ENCODE measurements around the gene NFYA. TPM values are rescaled to one million over a fixed set of nuclear protein-coding genes. Genes with fewer than 3 reads are reported as not detected.

NFYA gene
- total RNA-seq, 1 donor from 2014 or later, result 47.9 TPM

DNA sequence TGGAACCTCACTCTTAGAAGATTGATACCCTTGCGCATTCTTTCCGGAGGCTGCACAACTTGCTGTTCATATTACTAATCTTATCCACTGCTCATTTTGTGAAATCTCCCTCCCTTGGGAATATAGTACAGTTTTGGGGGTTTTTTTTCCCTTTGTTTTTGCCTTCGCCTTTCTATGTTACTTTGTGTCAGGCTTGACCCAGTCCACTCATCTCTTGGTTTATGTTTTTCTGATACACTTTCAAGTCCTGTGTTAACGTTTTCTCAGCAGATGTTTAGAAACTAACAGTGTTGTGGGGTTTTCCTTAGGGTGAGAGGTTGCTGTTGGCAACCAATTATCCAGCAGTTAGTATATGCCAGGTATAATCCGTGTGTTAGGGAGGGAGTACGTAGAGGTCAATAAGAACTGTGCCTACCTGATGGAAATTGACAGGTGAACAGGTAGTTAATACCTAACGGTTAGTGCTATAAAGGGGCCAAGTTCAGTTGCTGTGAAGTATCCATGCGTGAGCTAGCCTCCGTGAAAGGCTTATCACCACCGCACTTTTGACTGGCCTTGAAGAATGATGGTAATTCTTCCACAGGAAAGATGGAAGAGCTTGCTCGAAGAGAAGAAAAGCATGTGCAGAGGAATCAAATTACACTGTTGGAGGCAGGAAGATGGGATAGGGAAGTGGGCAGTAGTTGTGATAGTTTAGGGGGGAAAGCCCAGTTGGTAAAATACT is 1.4 kb downstream of the NFYA start:
- peaks cover 37% of the 10 kb centered on the region for H3K4me1 ChIP-seq
- TF ChIP-seq, protein P1, sequence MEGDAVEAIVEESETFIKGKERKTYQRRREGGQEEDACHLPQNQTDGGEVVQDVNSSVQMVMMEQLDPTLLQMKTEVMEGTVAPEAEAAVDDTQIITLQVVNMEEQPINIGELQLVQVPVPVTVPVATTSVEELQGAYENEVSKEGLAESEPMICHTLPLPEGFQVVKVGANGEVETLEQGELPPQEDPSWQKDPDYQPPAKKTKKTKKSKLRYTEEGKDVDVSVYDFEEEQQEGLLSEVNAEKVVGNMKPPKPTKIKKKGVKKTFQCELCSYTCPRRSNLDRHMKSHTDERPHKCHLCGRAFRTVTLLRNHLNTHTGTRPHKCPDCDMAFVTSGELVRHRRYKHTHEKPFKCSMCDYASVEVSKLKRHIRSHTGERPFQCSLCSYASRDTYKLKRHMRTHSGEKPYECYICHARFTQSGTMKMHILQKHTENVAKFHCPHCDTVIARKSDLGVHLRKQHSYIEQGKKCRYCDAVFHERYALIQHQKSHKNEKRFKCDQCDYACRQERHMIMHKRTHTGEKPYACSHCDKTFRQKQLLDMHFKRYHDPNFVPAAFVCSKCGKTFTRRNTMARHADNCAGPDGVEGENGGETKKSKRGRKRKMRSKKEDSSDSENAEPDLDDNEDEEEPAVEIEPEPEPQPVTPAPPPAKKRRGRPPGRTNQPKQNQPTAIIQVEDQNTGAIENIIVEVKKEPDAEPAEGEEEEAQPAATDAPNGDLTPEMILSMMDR (IDR thresholded peaks at IDR 0.05), result no peak
- TF ChIP-seq EZH2phosphoT487 (IDR thresholded peaks at IDR 0.05) (no peak), EZH2 (IDR thresholded peaks at IDR 0.05) (no peak)
- H3K9me3 ChIP-seq (ENCODE audit: low read depth), result no peaks in the 10 kb centered on the region
- Mint-ChIP-seq H3K36me3 (no peaks in the 10 kb centered on the region), H3K27me3 (ENCODE audit: insufficient read depth, low read depth) (no peaks in the 10 kb centered on the region), H3K4me1 (peaks cover 28% of the 10 kb centered on the region), H3K9me3 (no peaks in the 10 kb centered on the region), H3K4me3 (peak overlapping the region; percentile 92), H3K27ac (peak overlapping the region; percentile 98)
- no peaks in the 10 kb centered on the region for H3K27me3 ChIP-seq
- H3K4me2 ChIP-seq, result peak overlapping the region; percentile 92
- peak overlapping the region; percentile 92 for H3K9ac ChIP-seq
- H3F3A ChIP-seq (ENCODE audit: low read depth), result peaks cover 34% of the 10 kb centered on the region
- peaks cover 54% of the 10 kb centered on the region for H4K20me1 ChIP-seq (ENCODE audit: low read depth)
- no peak overlapping the region for H2AFZ ChIP-seq (replicated peaks)
- peaks cover 73% of the 10 kb centered on the region for H3K79me2 ChIP-seq (ENCODE audit: low read depth)
- peak; percentile 22 for DNase-seq (ENCODE audit: low spot score)
- H3K4me3 ChIP-seq, result peak overlapping the region; percentile 96
- H3K27ac ChIP-seq, result peak overlapping the region; percentile 97
- peaks cover 14% of the 10 kb centered on the region for H3K36me3 ChIP-seq

DNA sequence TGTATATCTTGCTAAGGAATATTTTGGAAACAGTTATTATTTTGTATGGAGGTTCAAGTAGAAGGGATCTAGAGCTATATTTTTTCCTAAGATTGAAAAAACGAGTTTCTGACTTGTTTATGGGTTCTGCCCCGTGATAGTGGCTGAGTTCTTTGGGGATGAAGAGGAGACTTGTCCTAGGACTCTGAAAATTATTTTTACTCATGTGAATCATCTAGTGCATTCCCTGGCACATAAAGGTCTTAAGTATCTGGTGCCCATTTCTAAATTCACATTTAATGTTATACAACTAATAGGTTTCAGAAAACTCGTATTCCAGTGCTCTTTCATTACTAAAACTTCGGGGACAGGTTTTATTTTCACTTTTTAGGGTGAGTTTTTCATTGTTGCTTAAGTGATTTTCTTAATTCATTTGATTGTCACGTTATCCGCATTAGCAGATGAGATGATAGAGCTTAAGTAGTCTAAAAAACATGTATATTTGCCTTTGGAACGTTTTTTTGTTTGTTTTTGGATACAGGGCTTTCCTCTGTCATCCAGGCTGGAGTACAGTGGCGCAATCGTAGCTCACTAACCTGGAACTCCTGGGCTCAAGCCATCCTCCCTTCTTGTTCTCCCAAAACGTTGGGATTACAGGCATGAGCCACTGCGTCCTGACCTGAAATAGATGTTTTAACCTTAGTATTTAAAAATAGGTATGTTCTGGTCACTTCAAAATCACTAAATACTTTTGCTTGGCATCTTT is 2.1 kb downstream of the NFYA start:
- H3K4me3 ChIP-seq, result peak overlapping the region; percentile 96
- H4K20me1 ChIP-seq (ENCODE audit: low read depth), result peaks cover 56% of the 10 kb centered on the region
- H3K4me3 Mint-ChIP-seq, result peak overlapping the region; percentile 92
- peaks cover 37% of the 10 kb centered on the region for H3K4me1 ChIP-seq
- no peaks in the 10 kb centered on the region for H3K9me3 ChIP-seq (ENCODE audit: low read depth)
- H3K9ac ChIP-seq, result no peak overlapping the region
- H3K27ac ChIP-seq, result no peak overlapping the region
- TF ChIP-seq, protein P1 (IDR thresholded peaks at IDR 0.05), result no peak
- peak overlapping the region; percentile 92 for H3K4me2 ChIP-seq
- peaks cover 34% of the 10 kb centered on the region for H3F3A ChIP-seq (ENCODE audit: low read depth)
- DNase-seq (ENCODE audit: low spot score), result no peak
- H2AFZ ChIP-seq (replicated peaks), result no peak overlapping the region
- no peaks in the 10 kb centered on the region for H3K27me3 Mint-ChIP-seq (ENCODE audit: insufficient read depth, low read depth)
- H3K36me3 ChIP-seq, result peaks cover 14% of the 10 kb centered on the region
- no peaks in the 10 kb centered on the region for H3K27me3 ChIP-seq
- H3K4me1 Mint-ChIP-seq, result peaks cover 28% of the 10 kb centered on the region
- peaks cover 2% of the 10 kb centered on the region for H3K36me3 Mint-ChIP-seq
- peaks cover 81% of the 10 kb centered on the region for H3K79me2 ChIP-seq (ENCODE audit: low read depth)
- peak overlapping the region; percentile 98 for H3K27ac Mint-ChIP-seq
- no peaks in the 10 kb centered on the region for H3K9me3 Mint-ChIP-seq

DNA sequence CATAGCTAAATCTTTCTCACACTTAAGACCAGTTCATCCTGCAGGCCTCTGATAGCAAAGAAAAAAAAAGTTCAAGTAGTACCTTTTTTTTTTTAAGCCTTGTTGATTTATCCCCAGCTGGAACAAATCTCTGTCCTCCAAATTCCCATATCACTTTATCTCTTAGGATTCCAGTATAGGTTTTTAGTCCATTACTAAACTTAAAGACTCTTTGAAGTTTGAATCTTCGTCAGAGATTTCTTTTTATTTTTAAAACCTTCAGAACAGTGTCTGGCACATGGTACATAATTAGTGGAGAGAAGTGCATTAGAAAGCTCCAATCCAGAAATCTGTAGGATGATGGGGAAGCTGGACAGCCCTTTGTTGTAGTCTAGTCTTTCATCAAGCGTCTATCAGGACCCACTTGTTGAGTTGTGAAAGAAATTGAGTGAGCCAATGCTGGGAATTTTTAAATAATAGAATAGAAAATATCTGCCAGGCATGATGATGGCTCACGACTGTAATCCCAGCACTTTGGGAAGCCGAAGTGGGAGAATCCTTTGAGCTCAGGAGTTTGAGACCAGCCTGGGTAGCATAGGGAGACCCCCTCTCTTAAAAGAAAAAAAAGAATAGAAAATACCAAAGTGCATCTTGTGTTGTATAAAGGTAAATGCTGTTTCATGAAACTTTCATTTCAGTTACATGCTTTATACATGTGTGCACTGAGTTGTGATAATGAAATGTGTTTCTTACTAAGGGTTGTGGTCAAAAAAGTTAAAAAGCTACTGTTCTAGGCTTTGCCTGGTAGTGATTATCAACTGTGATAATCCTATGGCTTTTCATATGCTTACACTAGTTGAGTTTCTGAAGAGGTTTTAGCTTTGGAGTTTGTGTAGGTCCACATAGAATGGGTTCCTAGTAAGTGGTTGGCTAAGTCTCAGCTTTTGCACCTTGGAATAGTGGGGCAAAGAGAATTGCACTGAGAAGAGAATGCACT is 3.2 kb downstream of the NFYA start:
- peaks cover 63% of the 10 kb centered on the region for H4K20me1 ChIP-seq (ENCODE audit: low read depth)
- H3K4me3 Mint-ChIP-seq, result peak overlapping the region; percentile 48
- H2AFZ ChIP-seq (replicated peaks), result no peak overlapping the region
- peaks cover 24% of the 10 kb centered on the region for H3K4me1 Mint-ChIP-seq
- DNase-seq (ENCODE audit: low spot score), result no peak
- no peak overlapping the region for H3K27ac Mint-ChIP-seq
- H3K9ac ChIP-seq, result no peak overlapping the region
- H3K36me3 Mint-ChIP-seq, result peaks cover 9% of the 10 kb centered on the region
- H3K4me2 ChIP-seq, result peak overlapping the region; percentile 92
- H3K27me3 ChIP-seq, result no peaks in the 10 kb centered on the region
- peaks cover 32% of the 10 kb centered on the region for H3F3A ChIP-seq (ENCODE audit: low read depth)
- H3K4me3 ChIP-seq, result peak overlapping the region; percentile 96
- H3K27me3 Mint-ChIP-seq (ENCODE audit: insufficient read depth, low read depth), result no peaks in the 10 kb centered on the region
- H3K27ac ChIP-seq, result no peak overlapping the region
- H3K79me2 ChIP-seq (ENCODE audit: low read depth), result peaks cover 83% of the 10 kb centered on the region
- H3K36me3 ChIP-seq, result peaks cover 5% of the 10 kb centered on the region
- H3K4me1 ChIP-seq, result peaks cover 29% of the 10 kb centered on the region
- no peaks in the 10 kb centered on the region for H3K9me3 ChIP-seq (ENCODE audit: low read depth)
- TF ChIP-seq, protein P1 (IDR thresholded peaks at IDR 0.05), result no peak
- no peak for TF ChIP-seq EZH2 (IDR thresholded peaks at IDR 0.05)
- no peak for TF ChIP-seq EZH2phosphoT487 (IDR thresholded peaks at IDR 0.05)
- H3K9me3 Mint-ChIP-seq, result no peaks in the 10 kb centered on the region
